GM19025 (cell line): Measurements from ENCODE around the gene MTAP.
"Not testable (repeated sequence)": the region's sequence is repeated elsewhere in the genome, so short reads cannot be mapped to it uniquely, and the experiment has no call there.

Experiments used
- ATAC-seq: cut with Tn5 transposase; IDR thresholded peaks from one replicate; pipeline ENCODE4 v1.9.1; 2021; ENCODE audit warnings: mild to moderate bottlenecking, low read depth, moderate library complexity; ENCODE audit not compliant: unreplicated experiment

The MTAP gene

GRCh38 chr9:21904776-21905175, 102.3 kb downstream of the MTAP start:
- no peak for ATAC-seq

GRCh38 chr9:21906213-21906612, 103.8 kb downstream of the MTAP start:
- no peak for ATAC-seq

GRCh38 chr9:21906881-21907280, 104.4 kb downstream of the MTAP start:
- ATAC-seq = no peak

- ATAC-seq = peak; percentile 56
These were observed 117.2 kb downstream of the MTAP start for GRCh38 chr9:21919377-21920362.

- no peak for ATAC-seq
These were observed 121.3 kb downstream of the MTAP start for GRCh38 chr9:21923694-21924093.

- ATAC-seq = no peak
These were observed 125.3 kb downstream of the MTAP start for GRCh38 chr9:21927752-21928151.

GRCh38 chr9:21931428-21931827, 129.0 kb downstream of the MTAP start:
- ATAC-seq = no peak

- no peak for ATAC-seq
These were observed 130.8 kb downstream of the MTAP start for GRCh38 chr9:21933281-21933680.

- no peak for ATAC-seq
These were observed 131.4 kb downstream of the MTAP start for GRCh38 chr9:21933865-21934264.

GRCh38 chr9:21935631-21936030, 133.2 kb downstream of the MTAP start:
- ATAC-seq = no peak

GRCh38 chr9:21936161-21936560, 133.7 kb downstream of the MTAP start:
- ATAC-seq = no peak

GRCh38 chr9:21941337-21941995, 139.0 kb downstream of the MTAP start:
- no peak for ATAC-seq

- no peak for ATAC-seq
These were observed 141.0 kb downstream of the MTAP start for GRCh38 chr9:21943464-21943863.

GRCh38 chr9:21945606-21946005, 143.2 kb downstream of the MTAP start:
- ATAC-seq = no peak

GRCh38 chr9:21958833-21959232, 156.4 kb downstream of the MTAP start:
- no peak for ATAC-seq

- ATAC-seq = not testable (repeated sequence)
These were observed 156.8 kb downstream of the MTAP start for GRCh38 chr9:21959268-21959667.

GRCh38 chr9:21961569-21961968, 159.1 kb downstream of the MTAP start:
- no peak for ATAC-seq

GRCh38 chr9:21964925-21965385, 162.5 kb downstream of the MTAP start:
- peak; percentile 60 for ATAC-seq

GRCh38 chr9:21965401-21965951, 163.0 kb downstream of the MTAP start:
- peak; percentile 82 for ATAC-seq

- ATAC-seq = no peak
These were observed 163.9 kb downstream of the MTAP start for GRCh38 chr9:21966140-21966851.

GRCh38 chr9:21967169-21967568, 164.7 kb downstream of the MTAP start:
- ATAC-seq = no peak
